Kidney glomerular epithelial cell (primary cell): Measurements from ENCODE around the gene SMIM30.
A peak's percentile ranks its signal among the peaks of the same experiment; 100 is the strongest.
"Not testable (repeated sequence)": the region's sequence is repeated elsewhere in the genome, so short reads cannot be mapped to it uniquely, and the experiment has no call there.

Experiments
- DNase-seq: peaks from one replicate; lab custom pipeline; 2025; lab: John Stamatoyannopoulos, UW

The SMIM30 gene

GRCh38 chr7:113118074-113118959 lies at the start of gene SMIM30:
TSS of gene SMIM30 (minus strand) at chr7:113118554. CDS start at chr7:113117578, 976 bp downstream.
- peak; percentile 91 for DNase-seq

GRCh38 chr7:113166176-113166575 lies 47.8 kb upstream of the SMIM30 start:
- DNase-seq: not testable (repeated sequence)

GRCh38 chr7:113161050-113161449 lies 42.7 kb upstream of the SMIM30 start:
- no peak for DNase-seq

- DNase-seq: peak; percentile 21
Observed at GRCh38 chr7:113159746-113160339, 41.5 kb upstream of the SMIM30 start.

GRCh38 chr7:113158756-113159155 lies 40.4 kb upstream of the SMIM30 start:
- no peak for DNase-seq

GRCh38 chr7:113154117-113154516 lies 35.8 kb upstream of the SMIM30 start:
- no peak for DNase-seq

- no peak for DNase-seq
Observed at GRCh38 chr7:113144817-113145216, 26.5 kb upstream of the SMIM30 start.

GRCh38 chr7:113143486-113144257 lies 25.3 kb upstream of the SMIM30 start:
- DNase-seq: no peak

GRCh38 chr7:113142385-113143119 lies 24.2 kb upstream of the SMIM30 start:
- no peak for DNase-seq

- DNase-seq: no peak
Observed at GRCh38 chr7:113141803-113142202, 23.4 kb upstream of the SMIM30 start.

- DNase-seq: no peak
Observed at GRCh38 chr7:113140956-113141355, 22.6 kb upstream of the SMIM30 start.

- DNase-seq: no peak
Observed at GRCh38 chr7:113137241-113137640, 18.9 kb upstream of the SMIM30 start.

GRCh38 chr7:113134025-113134424 lies 15.7 kb upstream of the SMIM30 start:
- DNase-seq: no peak

- no peak for DNase-seq
Observed at GRCh38 chr7:113131367-113131766, 13.0 kb upstream of the SMIM30 start.

GRCh38 chr7:113128031-113128430 lies 9.7 kb upstream of the SMIM30 start:
- DNase-seq: no peak

- DNase-seq: no peak
Observed at GRCh38 chr7:113125728-113126127, 7.4 kb upstream of the SMIM30 start.

GRCh38 chr7:113122744-113123143 lies 4.4 kb upstream of the SMIM30 start:
- no peak for DNase-seq

GRCh38 chr7:113120647-113121046 lies 2.3 kb upstream of the SMIM30 start:
- no peak for DNase-seq

- DNase-seq: no peak
Observed at GRCh38 chr7:113119429-113119828, 1.1 kb upstream of the SMIM30 start.

- not testable (repeated sequence) for DNase-seq
Observed at GRCh38 chr7:113117374-113117774, 980 bp downstream of the SMIM30 start.

GRCh38 chr7:113113912-113114311 lies 4.4 kb downstream of the SMIM30 start:
- no peak for DNase-seq

- no peak for DNase-seq
Observed at GRCh38 chr7:113109718-113110117, 8.6 kb downstream of the SMIM30 start.
